Stimulated activated CD4-positive, alpha-beta T cell treated with anti-CD3 and anti-CD28 coated beads, Interleukin-1b, Interleukin-23, amount 100 ng/mL, for 1 hour (primary cell): ENCODE measurements around the gene GINS3.
A peak's percentile ranks its signal among the peaks of the same experiment; 100 is the strongest.

Experiments used
- DNase-seq, 2 donors: peaks; one replicate each; pipeline ENCODE4 v3.0.0-alpha.2; 2020; ENCODE audit warnings: low read depth in 2 of 2

GINS3 gene

DNA sequence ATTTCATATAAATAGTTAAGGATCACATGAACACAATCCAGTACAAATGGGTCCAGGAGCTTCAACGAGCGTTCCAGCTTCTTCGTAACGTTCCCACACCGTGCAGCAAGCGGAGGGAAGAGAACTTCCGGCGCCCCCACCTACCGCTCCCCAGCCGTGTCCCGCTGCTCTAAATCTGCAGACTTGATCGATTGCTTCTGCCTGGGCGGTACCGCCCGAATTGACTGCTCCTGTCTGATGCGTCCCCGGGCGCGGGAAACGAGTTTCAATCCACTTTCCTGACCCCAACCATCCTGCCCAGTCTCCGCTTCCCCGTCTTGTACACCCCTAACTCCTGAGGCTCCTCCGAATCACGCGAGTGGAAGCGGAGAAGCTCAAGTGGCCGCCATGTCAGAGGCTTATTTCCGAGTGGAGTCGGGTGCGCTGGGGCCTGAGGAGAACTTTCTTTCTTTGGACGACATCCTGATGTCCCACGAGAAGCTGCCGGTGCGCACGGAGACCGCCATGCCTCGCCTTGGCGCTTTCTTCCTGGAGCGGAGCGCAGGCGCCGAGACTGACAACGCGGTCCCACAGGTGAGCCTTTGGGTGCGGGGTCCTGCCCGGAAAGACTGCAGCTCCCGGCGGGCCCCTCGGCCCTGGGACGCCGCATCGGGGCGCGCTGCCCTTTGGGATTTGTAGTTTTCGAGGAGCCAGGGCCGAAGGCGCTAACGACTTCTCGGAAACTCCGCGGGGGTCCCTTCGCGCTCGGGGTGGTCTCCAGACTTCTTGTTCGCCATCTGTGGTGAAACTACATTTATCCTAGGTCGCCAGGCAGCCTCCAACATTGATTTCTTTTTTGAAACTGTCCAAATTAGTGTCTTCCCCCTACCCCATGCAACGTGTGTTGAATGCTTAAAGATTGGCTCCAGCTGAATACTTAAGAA, at the start of gene GINS3:
TSS of gene GINS3 (plus strand) at position 257 of the 923 bp plus-strand sequence. CDS start at position 388, 131 bp downstream.
- DNase-seq = peak; percentile 42 to 64

DNA sequence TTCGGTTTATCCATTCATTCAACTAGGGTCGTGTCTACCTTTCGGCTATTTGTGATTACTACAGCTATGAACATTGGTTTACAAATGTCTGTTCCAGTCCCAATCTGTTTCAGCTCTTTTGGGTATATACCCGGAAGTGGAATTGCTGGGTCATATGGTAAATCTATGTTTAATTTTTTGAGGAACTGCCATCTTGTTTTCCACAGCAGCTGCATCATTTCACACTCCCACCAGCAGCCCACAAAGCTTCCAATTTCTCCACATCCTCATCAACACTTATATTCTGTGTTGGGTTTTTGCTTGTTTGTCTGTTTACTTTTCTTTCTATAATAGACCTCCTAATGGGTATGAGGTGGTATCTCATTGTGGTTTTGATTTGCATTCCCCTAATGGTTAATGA, 48.7 kb upstream of the GINS3 start:
- DNase-seq = no peak

DNA sequence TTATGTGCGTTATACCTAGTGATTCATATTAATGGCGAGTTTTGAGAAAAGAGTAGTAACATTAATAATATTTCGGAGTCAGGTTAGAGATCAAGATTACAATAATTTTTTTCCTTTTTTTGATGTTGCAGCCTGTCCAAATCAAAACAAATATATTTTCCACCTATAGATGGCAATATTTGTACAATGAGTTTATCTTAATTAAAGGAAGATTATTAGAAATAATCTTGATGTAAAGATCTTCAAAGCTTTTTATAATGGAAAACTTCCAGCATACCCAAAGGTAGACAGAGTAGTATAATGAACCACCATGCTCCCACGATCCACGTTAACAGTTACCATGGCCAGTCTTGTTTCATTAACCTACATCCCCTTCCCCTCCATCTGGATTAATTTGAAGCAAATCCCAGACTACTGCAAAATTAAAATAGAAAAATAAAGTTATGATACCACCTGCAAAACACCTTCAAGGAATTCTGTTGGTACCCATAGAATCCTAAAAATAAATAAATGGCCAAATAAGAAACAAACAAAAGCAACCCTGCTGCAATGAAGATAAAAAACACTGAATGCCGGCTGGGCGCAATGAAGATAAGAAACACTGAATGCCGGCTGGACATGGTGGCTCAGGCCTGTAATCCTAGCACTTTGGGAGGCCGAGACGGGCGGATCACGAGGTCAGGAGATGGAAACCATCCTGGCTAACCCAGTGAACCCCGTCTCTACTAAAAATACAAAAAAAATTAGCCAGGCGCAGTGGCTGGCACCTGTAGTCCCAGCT, 46.5 kb upstream of the GINS3 start:
- DNase-seq = no peak

DNA sequence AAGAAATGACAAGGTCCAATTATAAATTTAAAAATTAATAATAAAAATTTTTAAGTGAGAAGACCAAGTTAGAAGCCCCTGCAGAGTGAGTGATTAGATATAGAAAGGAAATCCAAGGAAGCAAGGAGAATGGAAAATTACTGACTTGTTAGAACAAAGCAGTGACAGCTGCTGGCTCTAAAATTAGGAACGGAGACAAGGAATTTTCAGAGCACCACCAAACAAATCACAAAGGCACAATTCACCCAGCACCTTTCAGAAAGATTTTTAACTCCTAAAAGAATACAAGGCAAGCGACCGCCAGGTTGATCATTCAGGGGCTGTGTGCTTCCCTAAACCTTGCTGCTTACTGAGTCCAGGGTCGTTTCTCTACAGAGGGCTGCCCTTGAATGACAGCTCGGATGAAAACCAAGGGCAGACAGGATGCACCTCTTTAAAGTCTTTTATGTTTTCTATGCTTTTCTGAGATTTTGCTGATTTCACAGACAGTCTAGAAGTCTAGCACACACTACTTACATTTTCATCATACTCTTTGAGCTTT, 45.4 kb upstream of the GINS3 start:
- no peak for DNase-seq

DNA sequence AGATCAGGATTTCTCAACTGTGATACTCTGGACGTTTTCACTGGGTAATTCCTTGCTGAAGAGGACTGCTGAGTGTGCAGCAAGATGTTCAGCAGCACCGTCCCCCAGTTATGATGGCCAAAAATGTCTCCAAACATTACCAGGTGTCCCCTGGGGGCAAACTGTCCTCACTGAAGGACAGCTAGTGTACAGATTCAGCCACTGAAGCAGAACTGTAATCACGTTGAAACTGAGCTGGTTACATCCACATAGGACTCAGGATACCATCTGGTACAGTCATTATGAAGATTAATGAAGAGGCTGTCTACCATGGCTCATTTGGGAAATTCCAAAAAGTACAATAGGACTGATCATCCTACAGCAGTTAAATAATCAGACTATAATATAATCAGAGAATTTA, 43.3 kb upstream of the GINS3 start:
- DNase-seq = no peak

DNA sequence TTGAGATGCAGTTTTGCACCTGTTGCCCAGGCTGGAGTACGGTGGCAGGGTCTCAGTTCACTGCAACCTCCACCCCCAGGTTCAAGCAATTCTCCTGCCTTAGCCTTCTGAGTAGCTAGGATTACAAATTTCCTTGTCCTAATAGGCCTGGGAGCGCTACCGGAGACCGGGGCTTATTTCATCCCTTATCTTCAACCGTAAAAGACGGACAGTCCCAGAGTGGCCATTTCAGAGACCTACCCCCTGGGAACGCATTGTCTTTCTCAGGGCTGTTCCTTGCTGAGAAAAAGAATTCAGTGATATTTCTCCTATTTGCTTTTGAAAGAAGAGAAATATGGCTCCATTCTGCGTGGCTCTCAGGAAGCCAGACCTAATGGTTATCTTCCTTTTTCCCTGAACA, 39.6 kb upstream of the GINS3 start:
- DNase-seq = no peak

DNA sequence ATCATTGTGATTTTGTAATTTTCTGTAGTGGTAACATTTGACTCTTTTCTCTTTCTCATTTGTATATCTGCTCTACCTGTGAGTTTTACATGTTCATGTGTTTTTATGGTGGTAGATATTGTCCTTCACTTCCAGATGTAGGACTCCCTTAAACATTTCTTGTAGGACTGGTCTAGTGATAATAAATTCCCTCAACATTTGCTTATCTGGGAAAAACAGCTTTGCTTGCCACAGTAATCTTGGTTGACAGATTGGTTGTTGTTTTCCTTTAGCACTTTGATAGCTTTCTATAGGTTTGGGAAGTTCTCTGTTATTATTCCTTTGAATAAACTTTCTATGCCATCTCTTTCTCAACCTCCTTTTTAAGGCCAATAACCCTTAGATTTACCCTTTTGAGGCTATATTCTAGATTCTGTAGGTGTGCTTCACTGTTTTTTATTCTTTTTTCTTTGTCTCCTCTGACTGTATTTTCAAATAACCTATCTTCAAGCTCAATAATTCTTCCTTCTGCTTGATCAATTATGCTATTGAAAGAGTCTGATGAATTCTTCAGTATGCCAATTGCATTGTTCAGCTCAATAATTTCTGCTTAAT, 32.1 kb upstream of the GINS3 start:
- no peak for DNase-seq

DNA sequence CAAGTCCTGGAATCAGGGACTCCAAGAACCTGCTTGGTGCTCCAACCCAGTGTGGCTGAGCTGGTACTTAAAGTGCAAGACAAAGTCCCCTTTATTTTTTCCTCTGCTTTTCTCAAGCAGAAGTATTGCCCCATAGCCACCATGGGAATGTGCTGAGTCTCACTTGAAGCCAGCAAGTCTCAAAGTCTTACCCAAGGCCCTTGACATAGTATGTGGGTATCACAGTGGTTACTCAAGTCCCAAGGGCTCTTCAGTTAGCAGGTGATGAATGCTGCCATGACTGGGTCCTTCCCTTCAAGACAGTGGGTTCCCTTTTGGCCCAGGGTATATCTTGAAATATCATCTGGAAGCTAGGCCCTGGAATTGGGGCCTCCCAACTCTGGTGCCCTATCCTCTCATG, 30.5 kb upstream of the GINS3 start:
- DNase-seq = no peak

DNA sequence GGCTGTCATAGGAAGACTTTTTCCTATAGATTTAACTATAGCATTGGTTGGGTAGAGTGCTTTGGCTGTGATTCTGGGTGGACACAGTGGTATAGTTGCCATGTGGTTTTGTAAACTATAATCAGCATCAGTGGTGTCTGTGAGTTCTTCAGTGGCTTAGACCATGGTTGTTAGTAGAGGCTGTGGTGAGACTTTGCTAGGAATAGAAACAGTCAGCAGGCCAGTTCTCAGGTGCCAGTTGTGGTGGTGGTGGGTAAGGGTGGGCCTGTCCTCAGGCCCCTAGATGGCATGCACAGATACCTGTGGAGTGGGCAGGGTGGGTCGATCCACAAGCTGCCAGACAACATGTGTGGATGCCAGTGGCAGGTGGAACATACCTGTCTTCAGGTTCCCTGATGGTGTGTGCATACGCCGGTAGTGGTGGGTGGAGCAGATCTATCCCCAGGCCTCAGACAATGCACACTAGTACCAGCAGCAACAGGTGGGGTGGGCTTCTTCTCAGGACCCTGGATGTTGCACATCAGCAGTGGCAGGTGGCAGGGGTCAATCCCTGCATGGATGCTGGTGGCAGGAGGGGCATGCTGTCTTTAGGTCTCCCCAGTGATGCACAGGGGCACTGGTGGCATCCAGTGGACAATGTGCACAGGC, 28.4 kb upstream of the GINS3 start:
- DNase-seq = no peak

DNA sequence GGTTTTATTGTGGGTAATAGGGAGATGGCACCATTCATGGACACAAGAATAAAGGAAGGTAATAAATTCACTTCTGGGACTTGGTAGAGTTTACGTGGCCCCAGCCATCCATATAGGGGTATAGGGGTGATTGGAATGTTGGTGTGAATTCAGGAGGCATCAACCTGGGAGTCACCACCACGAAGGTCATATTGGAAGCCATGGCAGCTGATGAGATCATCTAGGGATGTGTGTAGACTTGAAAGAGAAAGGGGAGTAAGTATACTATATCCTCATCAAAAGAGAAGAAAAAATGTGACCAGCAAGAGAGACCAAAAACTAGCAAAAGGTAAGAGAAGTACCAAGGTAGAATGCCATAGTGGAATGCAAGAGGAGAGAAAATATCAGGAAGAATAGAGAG, 26.6 kb upstream of the GINS3 start:
- DNase-seq = no peak

DNA sequence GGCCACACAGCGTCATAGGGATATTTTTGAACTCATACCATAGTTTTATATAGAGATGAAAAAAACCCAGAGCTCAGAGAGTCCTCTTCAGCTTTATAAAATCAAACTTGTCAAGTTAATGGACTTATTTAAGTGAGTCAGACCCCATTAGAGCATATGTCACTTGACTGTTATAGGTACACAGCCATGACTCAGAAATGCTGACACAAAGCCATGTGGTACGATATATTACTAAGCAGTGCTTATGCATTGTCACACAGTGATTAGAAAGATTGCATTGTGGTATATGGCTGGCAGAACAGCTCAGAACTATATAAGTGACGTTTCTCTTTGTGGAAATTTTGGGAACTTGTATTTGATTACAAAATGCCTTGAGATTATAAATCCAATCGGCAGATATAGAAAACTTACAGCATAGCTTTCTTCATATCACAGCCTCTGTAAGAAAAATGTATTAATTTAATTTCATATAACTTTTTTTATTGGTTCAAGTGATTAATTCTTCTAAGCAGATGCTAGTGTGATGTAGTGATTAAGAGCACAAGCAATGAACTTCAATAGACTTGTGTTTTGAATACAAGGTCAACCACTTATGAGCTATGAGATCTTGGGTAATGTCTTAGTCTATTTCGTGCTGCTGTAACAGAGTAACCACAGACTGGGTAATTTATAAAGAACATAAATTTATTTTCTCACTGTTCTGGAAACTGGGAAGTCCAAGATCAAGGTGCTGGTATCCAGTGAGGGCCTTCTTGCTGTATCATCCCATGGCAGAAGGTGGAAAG, 25.8 kb upstream of the GINS3 start:
- no peak for DNase-seq

DNA sequence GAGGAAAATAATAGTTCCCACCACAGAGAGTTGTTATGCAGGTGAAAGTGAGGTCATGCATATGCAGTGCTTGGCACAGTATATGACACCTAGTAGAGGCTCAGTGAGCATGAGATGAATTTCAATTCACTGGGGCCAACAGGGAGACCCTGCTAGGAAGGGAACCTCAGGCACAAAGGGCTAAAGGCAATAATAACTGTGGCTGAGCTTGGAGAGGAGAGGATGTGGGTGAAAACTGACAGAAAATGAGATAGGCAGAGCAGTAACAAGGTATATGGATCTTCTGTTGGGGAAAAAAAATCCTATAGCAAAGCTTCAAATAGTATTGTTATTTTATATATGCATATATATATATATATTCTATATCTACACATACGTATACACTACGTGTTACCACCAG, 25.0 kb upstream of the GINS3 start:
- no peak for DNase-seq

DNA sequence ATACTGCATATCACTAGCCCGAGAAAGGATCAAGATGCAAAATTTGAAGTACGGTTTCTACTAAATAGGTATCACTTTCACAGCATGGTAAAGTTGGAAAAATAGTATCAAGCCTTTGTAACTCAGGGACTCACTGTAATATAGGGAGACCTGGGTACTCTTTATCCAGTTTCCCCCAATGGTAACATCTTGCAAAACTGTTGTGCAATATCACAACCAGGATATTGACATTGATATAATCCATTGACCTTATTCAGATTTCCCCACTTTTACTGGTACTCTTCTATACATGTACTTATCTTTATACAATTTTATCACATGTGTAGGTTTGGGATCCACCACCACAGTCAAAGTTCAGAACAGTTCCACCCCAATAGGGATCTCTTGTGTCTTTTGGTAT, 20.4 kb upstream of the GINS3 start:
- DNase-seq = no peak

DNA sequence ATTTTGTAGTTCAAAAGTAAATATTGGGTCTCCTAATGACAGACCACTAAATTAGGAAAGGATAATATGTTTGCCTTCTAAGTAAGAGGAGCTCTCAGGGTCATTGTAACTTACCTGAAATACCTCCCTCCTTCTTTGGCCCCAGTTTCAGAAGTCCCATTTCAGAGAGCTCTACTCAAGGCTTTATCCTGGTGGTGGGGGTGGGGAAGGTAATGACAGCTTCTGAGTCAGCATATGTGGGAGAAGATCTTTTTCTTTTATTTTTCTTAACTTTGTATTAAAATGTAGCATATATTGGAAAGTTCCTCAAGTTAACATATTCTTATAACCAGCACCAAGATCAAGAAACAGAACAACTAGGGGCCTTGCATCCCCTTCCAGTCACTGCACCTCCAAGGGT, 16.9 kb upstream of the GINS3 start:
- DNase-seq = no peak

DNA sequence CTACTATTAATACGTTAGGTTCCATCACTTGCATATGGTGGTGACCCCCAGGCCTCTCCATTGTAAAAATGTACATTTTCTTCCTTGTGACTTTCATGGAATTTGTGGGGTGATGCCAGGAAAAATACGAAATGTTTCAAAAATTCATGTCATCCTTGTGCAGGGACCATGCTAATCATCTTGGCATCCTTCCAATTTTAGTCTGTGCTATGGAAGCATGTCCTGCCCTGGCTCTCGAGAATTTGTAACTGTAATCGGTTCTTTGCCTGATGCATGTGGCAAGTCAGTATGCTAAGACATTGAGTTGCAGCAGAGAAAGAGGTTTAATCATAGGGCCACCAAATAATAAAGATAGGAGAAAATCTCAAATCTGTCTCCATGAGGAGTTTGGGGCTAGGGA, 14.3 kb upstream of the GINS3 start:
- DNase-seq = no peak

DNA sequence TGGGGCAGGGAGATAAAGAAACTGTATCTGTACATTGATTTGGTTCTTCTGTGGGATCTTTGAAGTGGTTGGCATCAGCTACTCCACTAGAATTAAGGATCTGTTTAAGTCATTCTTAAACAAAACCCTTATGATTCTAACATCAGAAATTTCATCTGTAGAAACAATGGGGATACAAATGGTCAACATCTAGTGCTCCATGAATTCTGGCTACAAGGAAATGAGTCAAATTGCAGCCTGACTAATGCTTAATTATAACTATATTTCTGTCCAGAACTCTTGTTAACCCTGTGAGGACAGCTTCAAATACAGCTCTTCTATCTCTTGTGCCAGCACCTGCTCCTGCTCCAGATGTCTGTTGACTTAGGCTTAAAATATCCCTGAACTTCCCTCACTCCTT, 13.9 kb upstream of the GINS3 start:
- no peak for DNase-seq

DNA sequence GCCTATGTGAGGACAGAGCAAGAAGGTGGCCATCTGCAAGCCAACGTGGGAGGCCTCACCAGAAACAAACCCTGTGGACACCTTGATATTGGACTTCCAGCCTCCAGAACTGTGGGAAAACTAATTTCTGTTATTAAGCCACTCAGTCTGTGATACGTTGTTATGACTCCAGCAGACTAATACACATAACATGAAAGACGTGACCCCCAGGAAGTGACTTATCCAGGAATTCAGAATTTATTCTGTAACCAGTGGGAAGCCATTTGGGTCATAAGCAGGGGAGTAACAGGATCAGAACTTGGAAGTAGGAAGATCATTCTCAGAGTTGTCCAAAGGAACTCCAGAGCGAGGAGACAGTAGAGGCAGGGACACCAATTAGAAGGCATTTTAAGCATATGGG, 12.5 kb upstream of the GINS3 start:
- no peak for DNase-seq

DNA sequence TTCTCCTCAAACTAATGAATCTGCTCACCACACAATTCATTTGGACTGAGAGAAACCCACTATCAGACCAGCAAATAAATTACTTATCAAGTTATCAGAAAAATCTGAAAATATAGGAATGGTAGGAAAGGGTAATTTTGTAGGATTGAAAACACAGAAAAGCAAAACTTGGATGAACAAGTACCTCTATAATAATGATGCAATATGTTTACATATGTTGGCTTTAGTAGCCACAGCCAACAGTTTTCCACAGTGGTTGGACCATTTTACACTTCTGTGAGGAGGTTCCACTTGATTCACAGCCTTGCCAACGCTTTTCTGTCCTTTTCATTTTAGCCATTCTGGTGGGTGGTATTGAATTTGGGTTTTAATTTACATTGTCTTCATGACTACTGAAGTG, 10.6 kb upstream of the GINS3 start:
- no peak for DNase-seq

DNA sequence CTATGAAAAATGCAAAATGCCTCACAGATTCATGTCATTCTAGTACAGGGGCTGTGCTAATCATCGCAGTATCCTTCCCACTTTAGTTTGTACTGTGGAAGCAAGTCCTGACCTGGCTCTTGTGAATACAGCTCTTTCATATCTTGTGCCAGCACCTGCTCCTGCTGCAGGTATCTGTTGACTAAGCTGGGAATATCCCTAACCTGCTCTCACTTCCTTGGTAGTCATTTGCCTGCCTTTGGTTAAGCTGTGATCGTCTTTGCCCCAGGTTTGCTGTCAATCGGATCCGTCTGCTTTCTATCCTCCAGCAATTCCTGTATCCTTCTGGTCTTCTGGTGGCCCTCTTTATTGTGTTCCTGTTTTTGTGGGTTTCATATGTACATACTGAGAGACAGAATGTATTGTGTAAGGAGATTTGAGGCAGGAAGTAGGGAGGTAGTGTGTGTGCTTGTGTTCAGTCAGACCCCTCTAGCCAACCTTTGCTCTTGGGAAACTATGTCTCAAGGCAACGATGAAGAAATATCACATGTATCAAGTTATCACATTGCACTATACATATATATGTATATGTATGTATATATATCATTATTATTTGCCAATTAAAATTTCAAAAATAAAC, 7.7 kb upstream of the GINS3 start:
- no peak for DNase-seq

DNA sequence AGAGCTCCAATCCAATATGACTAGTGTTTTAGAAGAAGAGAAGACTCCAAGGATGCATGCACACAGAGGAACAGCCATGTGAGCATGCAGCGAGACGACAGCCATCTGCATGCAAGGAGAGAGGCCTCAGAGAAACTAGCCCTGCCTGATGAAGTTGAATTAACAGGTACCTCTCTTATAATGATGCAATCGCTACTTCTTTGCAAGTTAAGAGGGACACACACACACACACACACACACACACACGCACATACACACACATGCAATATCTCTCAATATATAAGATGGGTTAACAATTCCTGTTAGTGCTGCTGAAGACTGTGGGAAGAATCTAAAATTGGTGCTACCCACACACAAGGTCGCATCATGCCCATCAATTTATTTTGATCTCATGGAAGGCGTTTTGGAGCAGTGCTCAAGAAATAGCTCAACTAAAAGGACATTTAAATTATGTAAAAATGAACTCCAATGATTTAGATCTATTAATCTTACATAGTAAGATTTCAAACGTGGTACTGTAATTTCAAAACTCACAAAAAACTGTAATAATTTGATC, 7.0 kb upstream of the GINS3 start:
- no peak for DNase-seq
